Stimulated activated CD4-positive, alpha-beta T cell treated with anti-CD3 and anti-CD28 coated beads, Interleukin-2, amount 100 ng/mL, for 48 hours (primary cell): ENCODE measurements around the gene PRKAR2A.

ENCODE experiments used
- DNase-seq, 2 donors: peaks; one replicate each; pipeline ENCODE4 v3.0.0-alpha.2; 2020

The PRKAR2A gene

GRCh38 chr3:48847504-48848423 is at the start of gene PRKAR2A:
Gene PRKAR2A (minus strand): TSS chr3:48847874. CDS start chr3:48847596, 278 bp downstream.
- peak; percentile 70 to 77 for DNase-seq

GRCh38 chr3:48896936-48897335 is 49.3 kb upstream of the PRKAR2A start:
- no peak for DNase-seq

- DNase-seq, result no peak
Observed at GRCh38 chr3:48894516-48894915, 46.8 kb upstream of the PRKAR2A start.

- DNase-seq, result no peak
Observed at GRCh38 chr3:48891606-48892005, 43.9 kb upstream of the PRKAR2A start.

GRCh38 chr3:48885753-48886152 is 38.1 kb upstream of the PRKAR2A start:
- DNase-seq, result no peak

GRCh38 chr3:48881652-48882114 is 34.0 kb upstream of the PRKAR2A start:
- DNase-seq, result no peak

GRCh38 chr3:48881006-48881405 is 33.3 kb upstream of the PRKAR2A start:
- DNase-seq, result no peak

- DNase-seq, result no peak
Observed at GRCh38 chr3:48879994-48880377, 32.3 kb upstream of the PRKAR2A start.

GRCh38 chr3:48879307-48879993 is 31.8 kb upstream of the PRKAR2A start:
- DNase-seq, result no peak

- no peak for DNase-seq
Observed at GRCh38 chr3:48877671-48878070, 30.0 kb upstream of the PRKAR2A start.

GRCh38 chr3:48863122-48863521 is 15.4 kb upstream of the PRKAR2A start:
- no peak for DNase-seq

- no peak for DNase-seq
Observed at GRCh38 chr3:48859206-48859605, 11.5 kb upstream of the PRKAR2A start.

GRCh38 chr3:48858709-48859108 is 11.0 kb upstream of the PRKAR2A start:
- no peak for DNase-seq

- no peak for DNase-seq
Observed at GRCh38 chr3:48857641-48858040, 10.0 kb upstream of the PRKAR2A start.

GRCh38 chr3:48856469-48856868 is 8.8 kb upstream of the PRKAR2A start:
- no peak for DNase-seq

GRCh38 chr3:48855681-48856447 is 8.2 kb upstream of the PRKAR2A start:
- no peak for DNase-seq

- no peak for DNase-seq
Observed at GRCh38 chr3:48852151-48852550, 4.5 kb upstream of the PRKAR2A start.

- DNase-seq, result no peak
Observed at GRCh38 chr3:48851407-48851806, 3.7 kb upstream of the PRKAR2A start.

GRCh38 chr3:48848816-48849515 is 1.3 kb upstream of the PRKAR2A start:
- no peak for DNase-seq

- DNase-seq, result peak; percentile 44 to 45
Observed at GRCh38 chr3:48847053-48847503, 596 bp downstream of the PRKAR2A start.

- DNase-seq, result no peak
Observed at GRCh38 chr3:48845170-48845569, 2.5 kb downstream of the PRKAR2A start.

GRCh38 chr3:48837163-48837562 is 10.5 kb downstream of the PRKAR2A start:
- DNase-seq, result no peak
